Heart left ventricle (tissue), 13 donors: ENCODE measurements around the gene EVX2.

Experiments
- CTCF ChIP-seq, 12 donors: fragments of 200-600 bp; sonication (generic) in 4 of 12; IDR thresholded peaks; one replicate each; pipeline versions ENCODE4 v1.5.0 to v1.8.0; 2018 to 2022; ENCODE audit warnings: antibody characterized with exemption in 12 of 12, mild to moderate bottlenecking in 5 of 12
- POLR2A ChIP-seq, 2 donors: fragments of 450-650 bp; IDR thresholded peaks; one replicate each; pipeline ENCODE4 v1.6.1; 2017; ENCODE audit warnings: antibody characterized with exemption in 2 of 2, mild to moderate bottlenecking in 2 of 2, moderate library complexity in 2 of 2
- donor health status: ischemic (EF 13 %, LVEDD 7.1; RV severe dilation, severe dysfunction).
- donor health status: DM: no; HTN: yes; CAD: no.
- donor health status: DM: no; HTN: no; CAD: no.
- donor health status: ischemic (EF 25% LVEDD 6.9; RV normal size, moderate dysfunction).
- donor health status: ischemic (EF 25% LVEDD 5.7; RV mildly dilated, moderate dysfunction).
- donor health status: ischemic (EF 35%, LVEDD 5.7; RV mildly dilated, moderate dysfunction).
- donor health status: nonischemic (EF 11% LVEDD 7.7; RV severe dilation, severe dysfunction).
- donor health status: DM: yes; HTN: yes; CAD: no.
- donor health status: PGD.
- donor health status: ischemic (EF 29% LVEDD 5.4; RV normal size, mild dysfunction).
- donor health status: nonischemic (EF 23%, LVEDD 6.1; RV moderate dilation, normal function).

GRCh38 chr2:176111309-176111663, 27.5 kb upstream of the EVX2 start:
- TF ChIP-seq CTCF (IDR thresholded peaks at IDR 0.05) (peak in 10 of 12 donors; percentile 27 to 56 (median 44)), POLR2A (IDR thresholded peaks at IDR 0.05) (no peak)
